IMR-90 (cell line): ENCODE data around the gene SORBS1. TPM values are rescaled to one million over a fixed set of nuclear protein-coding genes. Genes with fewer than 3 reads are reported as not detected.

Source experiments
- ATAC-seq: fragments of 200-7000 bp; cut with Tn5 transposase; 2 replicates; pipeline ENCODE4 v1.9.1; 2020; ENCODE audit warnings: low read depth, mild to moderate bottlenecking, moderate library complexity
- Bru-seq: library from RNA; stranded (reverse); fragments of 400-500 nt; gene quantifications from one replicate; lab custom pipeline; 2021; lab: Mats Ljungman, UMichigan
- BruChase-seq, 2 experiments: library from RNA; stranded (reverse); fragments of 400-500 nt; gene quantifications; one replicate each; lab custom pipeline; 2021; lab: Mats Ljungman, UMichigan
- BruUV-seq: library from RNA; stranded (reverse); fragments of 400-500 nt; replicated peaks from 2 replicates; lab custom pipeline; 2021; lab: Mats Ljungman, UMichigan
- CTCF ChIA-PET: fragments of 300-600 bp; formaldehyde crosslinking; extraction: SDS; loops from one replicate; lab custom pipeline; 2021; ENCODE audit warnings: antibody characterized with exemption; lab: Yijun Ruan, JAX
- POLR2A ChIA-PET: fragments of 300-600 bp; sonication (Branson Sonifier 250); formaldehyde crosslinking; loops from one replicate; lab custom pipeline; 2022; ENCODE audit warnings: antibody characterized with exemption; ENCODE audit not compliant: unreplicated experiment; lab: Charles Lee
- DNase-seq: peaks from one replicate; pipeline ENCODE4 v3.0.0; 2013
- H2AFZ ChIP-seq: replicated peaks from 2 replicates; pipeline ENCODE3; 2013; ENCODE audit warnings: low read length, mild to moderate bottlenecking; ENCODE audit not compliant: poor library complexity
- H2AK5ac ChIP-seq: 2 replicates; pipeline ENCODE4 v1.6.1; 2013; ENCODE audit warnings: low read depth, low read length, inconsistent platforms
- H2AK9ac ChIP-seq: replicated peaks from 2 replicates; pipeline ENCODE3; 2013; ENCODE audit warnings: mild to moderate bottlenecking, low read depth, low read length, moderate library complexity; ENCODE audit not compliant: poor library complexity
- H2BK120ac ChIP-seq: 2 replicates; pipeline ENCODE4 v1.6.1; 2013; ENCODE audit warnings: low read depth, low read length, inconsistent platforms
- H2BK15ac ChIP-seq: 3 replicates; pipeline ENCODE4 v1.6.1; 2013; ENCODE audit warnings: low read depth, low read length, inconsistent platforms
- H2BK20ac ChIP-seq: 2 replicates; pipeline ENCODE4 v1.6.1; 2013; ENCODE audit warnings: low read depth, mild to moderate bottlenecking, inconsistent platforms, low read length, moderate library complexity
- H2BK5ac ChIP-seq: 2 replicates; pipeline ENCODE4 v1.6.1; 2013; ENCODE audit warnings: mild to moderate bottlenecking, low read depth, low read length, inconsistent platforms; ENCODE audit not compliant: poor library complexity, severe bottlenecking
- H3K14ac ChIP-seq: replicated peaks from 2 replicates; pipeline ENCODE4 v1.6.1; 2013; ENCODE audit warnings: low read depth, low read length, inconsistent platforms
- H3K18ac ChIP-seq: 2 replicates; pipeline ENCODE4 v1.6.1; 2013; ENCODE audit warnings: low read depth, low read length, control low read depth
- H3K23ac ChIP-seq: 2 replicates; pipeline ENCODE4 v1.6.1; 2013; ENCODE audit warnings: low read depth, low read length, inconsistent platforms
- H3K27ac ChIP-seq: 2 replicates; pipeline ENCODE4 v1.5.1; 2013; ENCODE audit warnings: mild to moderate bottlenecking, control low read depth, low read length; ENCODE audit not compliant: insufficient read depth
- H3K27me3 ChIP-seq: 2 replicates; pipeline ENCODE4 v1.6.1; 2013; ENCODE audit warnings: low read length; ENCODE audit not compliant: control insufficient read depth, insufficient read depth
- H3K36me3 ChIP-seq: 2 replicates; pipeline ENCODE4 v1.6.1; 2013; ENCODE audit warnings: low read length, mixed read lengths; ENCODE audit not compliant: control insufficient read depth, insufficient read depth
- H3K4ac ChIP-seq: 2 replicates; pipeline ENCODE4 v1.6.1; 2013; ENCODE audit warnings: low read depth, low read length, inconsistent platforms
- H3K4me1 ChIP-seq: 2 replicates; pipeline ENCODE4 v1.6.1; 2013; ENCODE audit warnings: low read length, mixed read lengths; ENCODE audit not compliant: control insufficient read depth, insufficient read depth
- H3K4me2 ChIP-seq: 2 replicates; pipeline ENCODE4 v1.6.1; 2013; ENCODE audit warnings: low read depth, mild to moderate bottlenecking, control low read depth, low read length, moderate library complexity
- H3K4me3 ChIP-seq: 2 replicates; pipeline ENCODE4 v1.5.1; 2013; ENCODE audit warnings: low read depth, mild to moderate bottlenecking, control low read depth, low read length, moderate library complexity; ENCODE audit not compliant: insufficient read depth
- H3K56ac ChIP-seq: 2 replicates; pipeline ENCODE4 v1.6.1; 2013; ENCODE audit warnings: low read length, inconsistent platforms; ENCODE audit not compliant: insufficient read depth; ENCODE audit errors: extremely low read depth
- H3K79me1 ChIP-seq, 2 experiments: 2 replicates each; pipeline ENCODE4 v1.6.1; 2013; ENCODE audit warnings: low read length in 2 of 2, inconsistent platforms in 1 of 2, low read depth in 1 of 2
- H3K9ac ChIP-seq: 2 replicates; pipeline ENCODE4 v1.6.1; 2013; ENCODE audit warnings: low read depth, low read length, control low read depth
- H3K9me1 ChIP-seq: 2 replicates; pipeline ENCODE4 v1.6.1; 2013; ENCODE audit warnings: low read length, inconsistent platforms; ENCODE audit not compliant: insufficient read depth
- H3K9me3 ChIP-seq: 2 replicates; pipeline ENCODE4 v1.6.1; 2013; ENCODE audit warnings: low read length; ENCODE audit not compliant: control insufficient read depth, insufficient read depth
- H4K20me1 ChIP-seq: 2 replicates; pipeline ENCODE4 v1.6.1; 2013; ENCODE audit warnings: low read length, inconsistent platforms; ENCODE audit not compliant: insufficient read depth
- H4K5ac ChIP-seq: 2 replicates; pipeline ENCODE4 v1.6.1; 2013; ENCODE audit warnings: mild to moderate bottlenecking, low read depth, low read length, control low read depth
- H4K8ac ChIP-seq, 2 experiments: 2 replicates each; pipeline ENCODE4 v1.6.1; 2013; ENCODE audit warnings: low read depth in 2 of 2, low read length in 2 of 2, control low read depth in 1 of 2, inconsistent platforms in 1 of 2
- H4K91ac ChIP-seq: 2 replicates; pipeline ENCODE4 v1.6.1; 2013; ENCODE audit warnings: low read depth, low read length, inconsistent platforms; ENCODE audit not compliant: insufficient read depth
- CHD1 ChIP-seq: IDR thresholded peaks from 2 replicates; pipeline ENCODE4 v1.6.1; 2012; ENCODE audit warnings: low read depth, low read length, improper control_type of control experiment
- MAZ ChIP-seq: IDR thresholded peaks from 2 replicates; pipeline ENCODE4 v1.6.1; 2012; ENCODE audit warnings: low read depth, mild to moderate bottlenecking, low read length, improper control_type of control experiment, moderate library complexity, borderline replicate concordance
- MXI1 ChIP-seq: IDR thresholded peaks from 2 replicates; pipeline ENCODE4 v1.6.1; 2012; ENCODE audit warnings: low read depth, mild to moderate bottlenecking, low read length, moderate library complexity, borderline replicate concordance
- POLR2A ChIP-seq: IDR thresholded peaks from 2 replicates; pipeline ENCODE4 v1.6.1; 2012; ENCODE audit warnings: mild to moderate bottlenecking, low read depth, low read length
- WGBS, 2 experiments: methylation state at CpG; one replicate each; pipeline versions ENCODE4 v1.1.5 to v1.1.7; 2013; ENCODE audit warnings: missing lambda C conversion rate in 2 of 2; ENCODE audit not compliant: insufficient read length in 1 of 2; ENCODE audit errors: extremely low coverage in 2 of 2; 5-methylcytosine and 5-hydroxymethylcytosine counted together
- dilution Hi-C: fragments of 300-500 bp; cut with HindIII; formaldehyde crosslinking; loops from one replicate; pipeline ENCODE4 v1.14.3; 2018; ENCODE audit warnings: low sequenced_read_pairs; ENCODE audit not compliant: unreplicated experiment
- in situ Hi-C: fragments of 300-500 bp; cut with MboI; formaldehyde crosslinking; loops from 3 replicates; pipeline ENCODE4 v1.14.3; 2019; ENCODE audit warnings: low sequenced_read_pairs, inconsistent platforms, mixed read lengths
- intact Hi-C: fragments of 100-400 bp; cut with micrococcal nuclease; formaldehyde crosslinking; loops from 2 replicates; pipeline ENCODE4 v1.10.0; 2022
- long read RNA-seq: library from polyadenylated mRNA; unstranded; transcript quantifications from one replicate; pipeline ENCODE4 v2.0.0, GENCODE V29; 2021; ENCODE audit not compliant: unreplicated experiment
- polyA plus RNA-seq, 3 experiments: library from polyadenylated mRNA; depleted of rRNA; stranded (reverse); fragments of >200 nt; gene quantifications; 2 replicates each; pipeline ENCODE4 v1.2.3, GENCODE V29; 2012; ENCODE audit warnings: low replicate concordance in 1 of 3
- total RNA-seq: library from RNA; depleted of rRNA; stranded (reverse); fragments of >200 nt; gene quantifications from 2 replicates; pipeline ENCODE4 v1.2.3, GENCODE V29; 2012; rRNA removed

SORBS1 gene
- total RNA-seq (under 0.01 and 0.18 TPM in 2 replicates), polyA plus RNA-seq (2012; rRNA removed) (0.17 and 0.32 TPM in 2 replicates), Bru-seq, nascent RNA (percentile 19 among the genes with signal in this experiment), BruChase-seq, experiment 1, labeled RNA remaining after a 6-hour chase (percentile 16 among the genes with signal in this experiment), BruChase-seq, experiment 2, labeled RNA remaining after a 2-hour chase (percentile 13 among the genes with signal in this experiment)
- 0.05 TPM in 2 replicates for polyA plus RNA-seq (2012; cell fraction: cytosol; rRNA removed)
- 0.13 and 0.28 TPM in 2 replicates for polyA plus RNA-seq (2012; cell fraction: nucleus; rRNA removed; ENCODE audit: low replicate concordance)
- long read RNA-seq, partial matches to known transcripts = 0 of 1 reads
- long read RNA-seq, other reads (novel, unspliced or antisense) = 1 of 1 reads

DNA sequence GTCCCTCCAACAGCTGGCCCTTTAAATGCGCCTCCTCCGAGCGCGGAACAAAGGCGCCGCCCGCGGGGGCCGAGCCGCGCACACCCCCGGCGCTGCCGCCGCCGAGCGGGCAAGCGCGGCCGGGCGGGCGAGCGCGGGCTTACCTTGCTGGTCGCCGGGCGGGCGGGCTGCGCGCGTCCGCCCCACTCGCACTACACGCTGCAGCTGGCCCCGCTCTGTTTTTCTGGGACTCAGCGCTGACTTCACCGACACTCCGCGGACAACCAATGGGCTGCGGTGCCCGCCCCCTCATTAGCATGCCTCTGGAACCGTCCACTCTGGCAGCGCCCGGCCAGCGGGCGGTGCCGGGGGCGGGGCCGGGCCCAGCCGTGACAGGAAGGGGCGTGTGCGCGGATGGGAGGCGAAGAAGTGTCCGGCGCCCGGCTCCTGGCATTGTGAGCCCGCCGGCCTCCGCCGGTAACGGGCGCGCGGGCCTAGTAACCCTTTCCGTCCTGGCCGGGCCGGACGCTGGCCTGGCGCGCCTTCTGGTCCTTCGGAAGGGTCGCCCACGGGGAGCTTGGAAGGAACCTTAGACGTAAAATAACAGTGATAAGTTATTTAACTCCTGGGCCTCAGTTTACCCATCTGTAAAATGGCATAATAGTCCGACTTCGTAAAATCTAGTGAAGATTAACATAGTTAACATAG is at the start of gene SORBS1:
Gene SORBS1, minus strand, starts transcription at position 195 of the 687 bp plus-strand sequence. CDS start 120,236 bp downstream, outside the sequence.
- Histone ChIP-seq H3K9ac (no peak within 1 kb of the TSS), H3K9me1 (no peaks in the 10 kb centered on the region), H2BK5ac (no peak within 1 kb of the TSS), H3K4me2 (peak within 1 kb of the TSS; percentile 97), H2BK20ac (no peak within 1 kb of the TSS), H2AK5ac (no peak within 1 kb of the TSS), H3K27ac (no peak within 1 kb of the TSS), H3K14ac (no peak within 1 kb of the TSS), H3K4ac (no peak within 1 kb of the TSS), H3K4me1 (no peaks in the 10 kb centered on the region), H2BK15ac (no peak within 1 kb of the TSS), H3K23ac (peak within 1 kb of the TSS; percentile 7; the same call in 1 of the 2 replicates), H3K36me3 (no peaks in the 10 kb centered on the region), H3K18ac (no peak within 1 kb of the TSS), H4K8ac (no peak within 1 kb of the TSS), H2AK9ac (peak within 1 kb of the TSS; percentile 31), H3K27me3 (peaks cover 27% of the 10 kb centered on the region), H3K56ac (no peak within 1 kb of the TSS), H2AFZ (peak within 1 kb of the TSS; percentile 91), H2BK120ac (no peak within 1 kb of the TSS), H4K91ac (no peak within 1 kb of the TSS), H3K4me3 (peak within 1 kb of the TSS; percentile 68), H4K20me1 (no peaks in the 10 kb centered on the region), H3K79me1 (no peaks in the 10 kb centered on the region), H3K9me3 (no peaks in the 10 kb centered on the region), H4K5ac (no peak within 1 kb of the TSS)
- 4% methylated on average over 32 of the region's 77 CpGs; no CpG with 5 or more reads in 1 of the 2 experiments for WGBS, 2 experiments
- dilution Hi-C loops (no loop called here), in situ Hi-C loops (no loop called here), intact Hi-C loops (loop anchor here (2.0 kb wide), 1 partner anchor 131 kb away; the partner anchor contains the start of gene TCTN3)
- DNase-seq (peak; percentile 91), ATAC-seq (peak; percentile 100)
- ChIA-PET CTCF (interaction anchor here (1.5 kb wide), 1 partner anchor 131 kb away, joined by 5 read pairs; no protein-coding TSS in a partner anchor), POLR2A (no interaction called here)
- TF ChIP-seq MAZ = peak; percentile 63; the same call in 1 of the 2 replicates
- TF ChIP-seq POLR2A = peak; percentile 55; the same call in 1 of the 2 replicates
- no peak for TF ChIP-seq CHD1
- peak; percentile 83; the same call in 1 of the 2 replicates for TF ChIP-seq MXI1
- no TSS peak for BruUV-seq
